GM21423 (cell line): ENCODE measurements around the gene UBTD1.

Experiments used
- ATAC-seq: cut with Tn5 transposase; IDR thresholded peaks from one replicate; pipeline ENCODE4 v1.9.1; 2021; ENCODE audit warnings: mild to moderate bottlenecking, moderate library complexity; ENCODE audit not compliant: unreplicated experiment

UBTD1 gene

DNA sequence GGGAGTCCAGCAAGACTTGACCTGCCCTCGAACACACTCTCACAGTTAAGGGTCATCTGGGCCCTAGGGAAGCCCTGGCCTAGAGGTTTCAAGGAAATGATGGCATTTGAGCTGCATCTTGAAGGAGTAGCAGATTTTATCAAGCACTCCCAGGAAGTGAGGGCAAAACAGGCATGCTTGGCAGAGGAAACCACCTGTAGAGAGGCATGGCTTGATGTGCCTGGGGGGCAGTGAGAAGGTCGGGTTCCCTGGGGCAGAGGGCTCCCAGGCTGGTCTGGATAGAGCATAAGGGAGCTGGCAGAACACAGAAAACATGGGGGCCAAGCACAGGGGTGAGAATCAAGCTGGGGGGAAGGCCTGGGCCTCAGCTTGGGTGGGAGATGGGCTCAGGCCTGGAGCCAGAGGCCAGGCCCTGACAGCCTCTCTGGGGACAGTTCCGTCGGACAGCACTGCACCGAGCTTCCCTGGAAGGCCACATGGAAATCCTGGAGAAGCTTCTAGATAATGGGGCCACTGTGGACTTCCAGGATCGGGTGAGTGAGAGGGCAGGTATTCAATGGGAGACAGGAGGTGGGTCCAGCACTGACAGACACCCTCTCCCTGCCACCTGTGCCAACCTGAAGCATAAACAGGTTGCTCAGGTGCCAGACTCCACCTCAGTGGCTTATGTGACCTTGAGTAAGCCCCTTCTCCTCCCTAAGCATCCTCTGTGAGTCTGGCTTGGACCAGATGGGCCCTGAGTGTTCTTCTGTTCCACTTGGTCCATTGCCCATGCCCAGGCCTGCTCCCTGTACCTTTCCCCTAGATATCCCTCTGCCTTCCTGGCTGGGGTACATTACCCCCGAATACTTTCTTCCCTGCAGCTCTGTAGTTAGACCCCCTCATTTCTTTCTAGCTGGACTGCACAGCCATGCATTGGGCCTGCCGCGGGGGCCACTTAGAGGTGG lies 82.0 kb downstream of the UBTD1 start:
- no peak for ATAC-seq

- ATAC-seq, result no peak
Measured at GRCh38 chr10:97582169-97582568, 83.4 kb downstream of the UBTD1 start.

DNA sequence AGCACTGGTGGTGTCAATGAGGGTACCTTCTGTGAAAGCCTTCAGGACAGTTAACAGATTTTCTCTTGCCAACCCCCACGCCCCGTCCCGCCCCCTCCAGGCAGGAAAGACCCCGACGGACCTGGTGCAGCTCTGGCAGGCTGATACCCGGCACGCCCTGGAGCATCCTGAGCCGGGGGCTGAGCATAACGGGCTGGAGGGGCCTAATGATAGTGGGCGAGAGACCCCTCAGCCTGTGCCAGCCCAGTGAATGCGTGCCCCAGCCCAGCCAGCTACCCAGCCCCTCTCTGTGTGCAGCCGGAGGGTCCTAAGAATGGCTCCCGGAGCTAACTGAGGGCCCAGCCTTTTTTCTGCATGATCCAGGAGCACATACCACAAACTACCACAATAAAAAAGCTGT lies 84.8 kb downstream of the UBTD1 start:
- no peak for ATAC-seq

GRCh38 chr10:97584060-97584797 lies 85.5 kb downstream of the UBTD1 start, which contains the start of gene HOGA1:
Gene HOGA1, plus strand, starts transcription at chr10:97584389. Its CDS starts 315 bp downstream, at chr10:97584704.
- peak; percentile 60 for ATAC-seq

- ATAC-seq, result peak; percentile 12
Measured at GRCh38 chr10:97584798-97585438, 86.2 kb downstream of the UBTD1 start.

DNA sequence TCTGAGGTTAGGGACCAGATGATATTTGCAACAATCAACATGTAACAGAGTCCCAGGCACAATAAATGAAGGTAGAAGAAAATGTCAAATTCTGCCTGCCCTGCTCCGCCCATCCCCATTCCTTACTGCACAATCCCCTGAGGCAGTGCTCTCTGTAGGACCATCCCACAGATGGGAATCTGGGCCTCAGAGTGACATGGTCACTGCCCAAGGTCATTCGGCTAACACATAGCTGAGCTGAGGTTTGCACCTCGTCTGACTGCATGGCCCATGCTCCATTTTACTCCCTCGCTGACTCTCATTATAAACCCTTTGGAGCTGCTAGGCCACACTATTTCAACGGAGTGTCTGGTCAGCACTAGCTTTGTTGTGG lies 86.7 kb downstream of the UBTD1 start:
- no peak for ATAC-seq

GRCh38 chr10:97587183-97587582 lies 88.5 kb downstream of the UBTD1 start:
- ATAC-seq, result no peak

GRCh38 chr10:97589479-97589878 lies 90.8 kb downstream of the UBTD1 start, which contains the start of gene C10orf62:
Gene C10orf62, plus strand, starts transcription at chr10:97589721. Its CDS starts 177 bp downstream, at chr10:97589898.
- no peak for ATAC-seq

DNA sequence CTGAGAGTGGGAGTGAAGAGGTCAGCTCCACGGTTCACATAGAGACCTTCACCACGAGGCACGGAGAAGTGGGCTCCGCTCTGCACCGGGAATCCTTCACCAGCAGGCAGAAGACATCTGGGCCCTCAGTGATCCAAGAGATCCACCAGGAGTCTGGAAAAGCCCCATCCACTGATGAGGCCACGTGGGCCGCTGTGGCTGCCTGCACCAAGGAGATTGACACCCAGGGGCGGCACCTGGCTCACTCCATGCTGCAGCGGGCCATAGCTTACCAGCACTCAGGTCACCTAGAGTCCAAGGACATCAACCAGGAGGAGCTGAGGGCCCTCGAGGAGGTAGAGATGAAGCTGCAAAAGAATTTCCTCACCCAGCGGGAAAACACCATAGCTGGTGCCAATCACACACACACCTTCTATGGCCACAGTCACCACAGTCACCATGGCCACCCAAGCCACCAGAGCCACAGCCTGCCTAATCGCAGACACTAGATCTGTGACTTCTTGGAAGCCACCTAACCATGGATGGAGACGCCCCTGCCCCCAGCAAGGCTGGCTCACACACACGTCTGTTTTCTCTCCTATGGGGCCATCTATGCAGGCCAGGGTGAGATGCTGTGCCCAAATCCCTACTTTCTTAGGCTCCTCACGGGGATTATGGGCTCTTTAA lies 91.5 kb downstream of the UBTD1 start:
- no peak for ATAC-seq

DNA sequence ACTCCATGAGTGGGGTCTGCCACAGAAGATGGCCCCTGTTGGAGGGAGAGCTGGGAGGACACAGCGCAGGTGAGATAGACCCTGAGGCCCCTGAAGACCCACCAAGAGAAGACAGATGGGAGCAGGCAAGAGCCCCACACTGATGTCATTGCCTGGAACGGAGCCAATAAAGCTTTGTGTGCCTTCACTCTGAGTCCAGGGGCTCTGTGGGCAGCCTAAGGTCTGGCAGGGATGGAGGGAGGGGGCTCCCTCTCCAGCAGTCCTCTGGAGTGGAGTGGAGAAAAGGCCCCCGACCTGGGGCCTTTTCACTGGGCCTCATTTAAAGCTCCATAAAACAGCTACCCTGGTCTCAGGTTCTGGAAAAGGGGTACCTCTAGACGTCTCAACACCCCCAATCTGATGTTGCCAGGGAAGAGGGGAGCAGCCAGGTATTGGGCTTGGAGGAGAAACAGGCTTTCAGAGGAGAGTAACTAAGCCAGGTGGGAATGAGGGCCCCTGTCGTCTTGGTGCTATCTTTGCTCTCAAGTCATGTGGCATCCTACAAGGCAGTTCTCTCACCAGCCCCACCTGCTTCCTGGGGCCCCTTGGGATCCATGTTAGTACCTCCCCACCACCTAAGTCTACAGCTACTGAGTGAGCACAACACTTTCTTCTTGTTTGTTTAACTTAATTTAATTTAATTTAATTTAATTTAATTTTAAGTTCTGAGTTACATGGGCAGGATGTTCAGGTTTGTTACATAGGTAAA lies 92.2 kb downstream of the UBTD1 start:
- ATAC-seq, result no peak

GRCh38 chr10:97593421-97593820 lies 94.7 kb downstream of the UBTD1 start:
- ATAC-seq, result no peak

DNA sequence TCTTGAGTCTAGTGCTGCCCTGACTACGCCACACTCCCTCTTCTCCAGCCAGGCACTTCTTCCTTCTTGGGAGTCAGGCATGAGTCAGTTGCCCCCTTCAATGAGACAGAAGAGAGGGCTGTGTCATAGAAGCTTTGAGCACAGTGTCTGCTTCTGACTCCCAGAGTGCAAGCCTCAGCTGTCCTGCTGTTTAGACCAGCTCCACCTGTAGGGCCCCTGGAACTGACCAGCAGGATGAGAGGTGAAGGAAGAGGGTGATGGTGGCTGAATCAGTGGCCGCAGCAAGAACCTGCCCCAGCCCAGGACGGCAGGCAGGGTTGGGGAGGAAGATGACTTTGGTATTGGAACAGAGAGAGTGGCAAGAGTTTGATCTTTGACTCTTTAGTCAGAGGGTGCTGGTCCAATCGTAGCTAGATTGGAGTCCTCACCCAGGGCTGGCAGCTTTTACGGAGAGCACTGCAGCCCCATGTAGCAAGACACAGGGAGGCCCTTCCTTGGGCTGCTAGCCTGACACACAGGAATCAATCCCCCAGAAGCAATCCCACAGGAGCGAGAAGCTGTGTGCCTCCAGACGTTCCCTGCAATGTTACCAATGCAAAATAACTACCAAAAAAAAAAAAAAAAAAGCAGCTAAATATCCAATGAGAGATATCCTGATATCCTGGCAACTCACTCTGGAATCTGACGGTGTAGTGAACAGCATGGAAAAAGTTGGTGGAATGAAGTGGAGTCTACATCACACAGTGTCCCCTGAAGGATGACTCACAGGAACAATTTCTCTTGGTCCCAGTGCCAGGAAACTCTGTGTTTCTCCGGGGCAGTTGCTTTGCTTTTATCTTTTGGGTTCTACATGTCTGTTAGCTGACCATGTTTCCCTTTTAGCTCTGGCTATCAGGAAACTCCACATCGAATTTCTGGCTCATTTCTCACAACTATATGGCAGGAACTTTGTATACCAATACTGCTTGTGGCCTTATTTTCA lies 97.7 kb downstream of the UBTD1 start:
- no peak for ATAC-seq

DNA sequence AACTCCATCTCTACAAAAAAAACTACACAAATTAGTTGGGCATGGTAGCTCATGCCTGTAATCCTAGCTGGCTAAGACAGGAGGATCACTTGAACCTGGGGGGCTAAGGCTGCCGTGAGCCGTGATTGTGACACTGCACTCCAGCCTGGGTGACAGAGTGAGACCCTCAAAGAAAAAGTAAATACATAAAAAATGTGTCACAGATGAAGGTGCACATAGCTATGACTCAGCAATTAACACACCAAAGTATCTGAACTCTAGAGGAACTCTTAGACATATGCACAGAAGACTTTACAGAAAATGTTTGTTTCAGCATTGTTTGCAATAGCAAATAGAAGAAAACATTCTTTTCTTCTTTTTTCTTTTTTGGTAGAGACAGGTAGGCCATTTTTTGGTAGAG lies 99.1 kb downstream of the UBTD1 start:
- ATAC-seq, result no peak

- no peak for ATAC-seq
Measured at GRCh38 chr10:97598407-97599271, 99.9 kb downstream of the UBTD1 start.

DNA sequence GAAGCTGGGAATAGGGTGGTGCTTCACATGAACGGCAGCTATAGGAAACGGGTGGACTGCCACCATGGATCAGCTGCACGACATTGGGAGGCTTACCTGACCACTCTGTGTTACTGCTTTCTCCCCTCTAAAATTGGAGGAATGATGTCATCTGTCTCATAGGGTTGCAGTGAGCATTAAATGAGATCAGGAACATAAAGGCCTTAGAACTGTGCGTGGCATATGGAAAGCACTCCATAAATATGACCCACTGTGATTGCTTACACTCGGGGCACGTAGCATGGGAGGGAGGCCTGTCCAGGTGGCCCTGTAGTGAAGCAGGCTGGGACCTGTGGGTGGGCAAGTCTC lies 100.5 kb downstream of the UBTD1 start:
- no peak for ATAC-seq

DNA sequence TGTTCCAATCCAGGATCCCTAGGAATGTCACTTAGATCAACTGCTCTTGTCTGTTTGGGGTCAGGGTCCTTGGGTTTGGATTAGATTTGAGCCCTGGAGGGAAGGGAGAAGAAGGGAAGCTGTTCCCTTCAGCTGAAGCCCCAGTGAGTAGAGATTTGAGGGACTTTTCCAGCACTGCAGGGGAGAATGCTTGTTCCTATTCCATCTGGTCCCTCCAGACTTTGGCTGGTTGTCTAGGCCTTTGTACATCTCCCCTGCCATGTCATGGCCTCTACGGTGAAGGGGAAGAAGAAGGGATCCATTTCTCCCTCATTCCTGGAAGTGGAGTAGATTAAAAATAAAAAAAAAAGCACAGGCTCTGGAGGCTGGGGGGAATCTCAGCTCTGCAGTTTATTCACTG lies 101.9 kb downstream of the UBTD1 start:
- ATAC-seq, result no peak

DNA sequence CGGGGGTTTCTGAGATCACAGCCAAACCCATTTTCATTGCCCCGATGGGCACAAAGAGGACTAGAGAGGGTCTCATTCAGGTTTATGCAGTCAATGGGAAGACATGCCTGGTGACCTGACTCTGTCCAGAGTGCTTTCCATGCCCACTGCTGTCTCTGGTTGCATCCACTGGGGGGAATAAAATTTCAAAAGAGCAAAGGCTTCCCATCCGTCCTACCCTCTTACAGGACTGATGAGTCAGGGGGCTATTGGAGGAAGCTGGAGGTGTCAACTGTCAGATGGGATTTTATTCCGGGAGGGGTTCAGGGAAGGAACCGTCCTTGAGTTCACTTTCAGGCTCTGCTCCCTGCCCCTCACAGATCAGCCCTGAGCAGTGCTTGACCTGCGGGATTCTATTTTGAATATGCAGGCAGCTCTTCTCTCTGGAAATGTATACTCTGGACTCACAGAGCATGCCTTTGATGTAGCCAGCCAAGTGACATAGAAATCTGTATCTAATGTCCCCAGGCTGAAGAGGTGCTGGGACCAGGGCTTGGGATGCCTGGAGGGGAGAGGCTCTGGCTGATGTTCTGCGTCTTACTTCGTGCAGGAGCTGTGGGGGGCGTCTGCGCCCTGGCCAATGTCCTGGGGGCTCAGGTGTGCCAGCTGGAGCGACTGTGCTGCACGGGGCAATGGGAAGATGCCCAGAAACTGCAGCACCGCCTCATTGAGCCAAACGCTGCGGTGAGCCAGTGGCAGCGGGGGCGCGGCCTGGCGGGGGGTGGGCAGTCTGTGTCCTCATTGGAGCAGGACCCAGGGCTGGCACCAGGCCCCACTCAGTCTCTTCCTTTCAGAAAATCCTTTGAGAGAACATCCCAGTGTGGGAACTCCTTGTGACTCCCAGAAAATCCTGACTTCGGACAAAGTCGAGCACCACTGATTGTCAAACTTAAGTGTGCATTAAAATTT lies 102.8 kb downstream of the UBTD1 start:
- no peak for ATAC-seq
